DOHH2 (cell line): ENCODE data around the gene SYCP2.

Source experiments
- H3F3A ChIP-seq: fragments of 200-600 bp; sonication (generic), shearing (Covaris generic); 2 replicates; pipeline ENCODE4 v1.6.0; 2016; ENCODE audit warnings: antibody characterized with exemption, mild to moderate bottlenecking; ENCODE audit not compliant: control insufficient read depth, insufficient read depth
- H3K27ac ChIP-seq: fragments of 200-600 bp; sonication (generic); 2 replicates; pipeline ENCODE4 v1.5.1; 2014; ENCODE audit warnings: low read depth, mild to moderate bottlenecking, low read length, moderate library complexity
- H3K27me3 ChIP-seq: fragments of 200-600 bp; sonication (generic); 2 replicates; pipeline ENCODE4 v1.6.1; 2014; ENCODE audit warnings: mild to moderate bottlenecking, low read length, mixed read lengths; ENCODE audit not compliant: control insufficient read depth
- H3K36me3 ChIP-seq: fragments of 200-600 bp; sonication (generic); 2 replicates; pipeline ENCODE4 v1.6.1; 2014; ENCODE audit warnings: mild to moderate bottlenecking, low read length, moderate library complexity, mixed read lengths; ENCODE audit not compliant: control insufficient read depth
- H3K4me1 ChIP-seq: fragments of 200-600 bp; sonication (generic); 2 replicates; pipeline ENCODE4 v1.6.1; 2014; ENCODE audit warnings: mild to moderate bottlenecking, low read length, mixed read lengths; ENCODE audit not compliant: control insufficient read depth
- H3K4me2 ChIP-seq: fragments of 200-600 bp; sonication (generic); 2 replicates; pipeline ENCODE4 v1.6.0; 2014; ENCODE audit warnings: mild to moderate bottlenecking, low read length, moderate library complexity
- H3K4me3 ChIP-seq: fragments of 200-600 bp; sonication (generic); 2 replicates; pipeline ENCODE4 v1.5.1; 2014; ENCODE audit warnings: mild to moderate bottlenecking, low read length, mixed read lengths
- H3K79me2 ChIP-seq: fragments of 200-600 bp; sonication (generic); 2 replicates; pipeline ENCODE4 v1.6.1; 2014; ENCODE audit warnings: mild to moderate bottlenecking, low read length, mixed read lengths; ENCODE audit not compliant: control insufficient read depth
- H3K9me2 ChIP-seq: fragments of 200-600 bp; sonication (generic); replicated peaks from 2 replicates; pipeline ENCODE4 v1.6.1; 2014; ENCODE audit warnings: mild to moderate bottlenecking, low read length, mixed read lengths; ENCODE audit not compliant: control insufficient read depth
- H3K9me3 ChIP-seq: fragments of 200-600 bp; sonication (generic); 2 replicates; pipeline ENCODE4 v1.6.1; 2014; ENCODE audit warnings: antibody characterized with exemption, low read length, mixed read lengths; ENCODE audit not compliant: control insufficient read depth, insufficient read depth
- H4K20me1 ChIP-seq: fragments of 200-600 bp; sonication (generic); 2 replicates; pipeline ENCODE4 v1.6.0; 2014; ENCODE audit warnings: low read depth, mild to moderate bottlenecking, antibody characterized with exemption, low read length, moderate library complexity; ENCODE audit not compliant: control insufficient read depth, insufficient read depth
- CTCF ChIP-seq: fragments of 200-600 bp; sonication (generic); IDR thresholded peaks from one replicate; pipeline ENCODE4 v1.5.1; 2014; ENCODE audit warnings: antibody characterized with exemption, mild to moderate bottlenecking, low read depth, low read length; ENCODE audit not compliant: poor library complexity, severe bottlenecking
- EZH2phosphoT487 ChIP-seq: fragments of 200-600 bp; sonication (generic); IDR thresholded peaks from 2 replicates; pipeline ENCODE4 v1.6.1; 2017; ENCODE audit warnings: borderline replicate concordance, mild to moderate bottlenecking, antibody characterized with exemption, low read length, moderate library complexity, mixed read lengths

SYCP2 gene

GRCh38 chr20:59948828-59949720 lies 15.6 kb upstream of the SYCP2 start:
- Histone ChIP-seq H3K9me3 (no peaks in the 10 kb centered on the region), H3K9me2 (no peaks in the 10 kb centered on the region), H3K4me3 (peak overlapping the region; percentile 19), H3K27ac (no peak overlapping the region), H3K4me1 (peaks cover 19% of the 10 kb centered on the region), H3K36me3 (peaks cover 12% of the 10 kb centered on the region), H3F3A (peaks cover 9% of the 10 kb centered on the region; the same call in 1 of the 2 replicates), H3K27me3 (no peaks in the 10 kb centered on the region), H3K4me2 (peak overlapping the region; percentile 53), H4K20me1 (no peaks in the 10 kb centered on the region), H3K79me2 (no peaks in the 10 kb centered on the region)
- no peak for TF ChIP-seq EZH2phosphoT487
- TF ChIP-seq CTCF: peak; percentile 72

GRCh38 chr20:59948212-59948611 lies 14.8 kb upstream of the SYCP2 start:
- Histone ChIP-seq H3K9me3 (no peaks in the 10 kb centered on the region), H3K27ac (no peak overlapping the region), H3K4me3 (no peak overlapping the region; the same call in 1 of the 2 replicates), H3F3A (peaks cover 9% of the 10 kb centered on the region; the same call in 1 of the 2 replicates), H3K79me2 (no peaks in the 10 kb centered on the region), H4K20me1 (no peaks in the 10 kb centered on the region), H3K27me3 (no peaks in the 10 kb centered on the region), H3K36me3 (peaks cover 20% of the 10 kb centered on the region), H3K4me1 (peaks cover 19% of the 10 kb centered on the region), H3K9me2 (no peaks in the 10 kb centered on the region), H3K4me2 (peak overlapping the region; percentile 53)
- TF ChIP-seq CTCF (no peak), EZH2phosphoT487 (no peak)

- Histone ChIP-seq H3K4me1 (peaks cover 19% of the 10 kb centered on the region), H3K27ac (no peak overlapping the region), H3K4me3 (no peak overlapping the region), H3K36me3 (peaks cover 27% of the 10 kb centered on the region), H3F3A (peaks cover 9% of the 10 kb centered on the region; the same call in 1 of the 2 replicates), H3K9me2 (no peaks in the 10 kb centered on the region), H3K9me3 (no peaks in the 10 kb centered on the region), H3K27me3 (no peaks in the 10 kb centered on the region), H3K79me2 (no peaks in the 10 kb centered on the region), H4K20me1 (no peaks in the 10 kb centered on the region), H3K4me2 (no peak overlapping the region)
- no peak for TF ChIP-seq CTCF
- no peak for TF ChIP-seq EZH2phosphoT487
These were observed 13.9 kb upstream of the SYCP2 start for GRCh38 chr20:59947376-59947775.
